Activated CD4-positive, alpha-beta T cell treated with anti-CD3 and anti-CD28 coated beads, Interleukin-2, amount 10 ng/mL, durations not matched to agents 7 days and 5 days (primary cell): ENCODE measurements around the gene ELMO2. TPM values are rescaled to one million over a fixed set of nuclear protein-coding genes. Genes with fewer than 3 reads are reported as not detected.
A peak's percentile ranks its signal among the peaks of the same experiment; 100 is the strongest.

ENCODE experiments used
- CTCF ChIA-PET: fragments of 350-600 bp; sonication (Branson Sonifier 250); formaldehyde crosslinking; loops from one replicate; lab custom pipeline; 2021; ENCODE audit warnings: antibody characterized with exemption; lab: Charles Lee
- POLR2A ChIA-PET: fragments of 350-600 bp; sonication (Branson Sonifier 250); formaldehyde crosslinking; loops from one replicate; lab custom pipeline; 2021; ENCODE audit warnings: antibody characterized with exemption; lab: Charles Lee
- DNase-seq: peaks from one replicate; pipeline ENCODE4 v3.0.0-alpha.2; 2020
- H3K27ac Mint-ChIP-seq: one replicate; pipeline ENCODE4 v1.8.0; 2021; ENCODE audit warnings: mild to moderate bottlenecking, moderate library complexity, mixed read lengths
- H3K27me3 Mint-ChIP-seq: one replicate; pipeline ENCODE4 v1.8.0; 2021; ENCODE audit warnings: mixed read lengths
- H3K36me3 Mint-ChIP-seq: one replicate; pipeline ENCODE4 v1.8.0; 2021; ENCODE audit warnings: low read depth, mixed read lengths
- H3K4me1 Mint-ChIP-seq: one replicate; pipeline ENCODE4 v1.8.0; 2021; ENCODE audit warnings: mixed read lengths
- H3K4me3 Mint-ChIP-seq: one replicate; pipeline ENCODE4 v1.8.0; 2021; ENCODE audit warnings: mild to moderate bottlenecking, moderate library complexity, mixed read lengths
- H3K9me3 Mint-ChIP-seq: one replicate; pipeline ENCODE4 v1.8.0; 2021; ENCODE audit warnings: mixed read lengths
- total RNA-seq, 2 experiments: library from RNA; stranded (reverse); gene quantifications; one replicate each; pipeline ENCODE4 v1.2.3, GENCODE V29; 2021

ELMO2 gene
- total RNA-seq, 2 experiments from 2014 or later, result 71.3 to 75.2 TPM

- Mint-ChIP-seq H3K27ac (no peak overlapping the region), H3K4me3 (no peak overlapping the region), H3K4me1 (peaks cover 2% of the 10 kb centered on the region), H3K27me3 (peaks cover 37% of the 10 kb centered on the region), H3K9me3 (no peaks in the 10 kb centered on the region), H3K36me3 (no peaks in the 10 kb centered on the region)
- CTCF ChIA-PET, result interaction anchor here (1.1 kb wide), 1 partner anchor 71 kb away, joined by 3 read pairs; no protein-coding TSS in a partner anchor
- no peak for DNase-seq
- POLR2A ChIA-PET, result no interaction called here
These were observed 14.5 kb upstream of the ELMO2 start for GRCh38 chr20:46420878-46421277.

- POLR2A ChIA-PET, result no interaction called here
- no peaks in the 10 kb centered on the region for H3K36me3 Mint-ChIP-seq
- H3K4me3 Mint-ChIP-seq, result no peak overlapping the region
- peaks cover 41% of the 10 kb centered on the region for H3K27me3 Mint-ChIP-seq
- H3K4me1 Mint-ChIP-seq, result peaks cover 2% of the 10 kb centered on the region
- no peak overlapping the region for H3K27ac Mint-ChIP-seq
- H3K9me3 Mint-ChIP-seq, result no peaks in the 10 kb centered on the region
- no peak for DNase-seq
- CTCF ChIA-PET, result no interaction called here
These were observed 13.5 kb upstream of the ELMO2 start for GRCh38 chr20:46419882-46420281.

- Mint-ChIP-seq H3K27me3 (peaks cover 44% of the 10 kb centered on the region), H3K9me3 (no peaks in the 10 kb centered on the region), H3K4me1 (no peaks in the 10 kb centered on the region), H3K27ac (no peak overlapping the region), H3K36me3 (no peaks in the 10 kb centered on the region), H3K4me3 (no peak overlapping the region)
- no peak for DNase-seq
- POLR2A ChIA-PET, result no interaction called here
- CTCF ChIA-PET, result no interaction called here
These were observed 10.4 kb upstream of the ELMO2 start for GRCh38 chr20:46416839-46417238.

- Mint-ChIP-seq H3K4me1 (no peaks in the 10 kb centered on the region), H3K4me3 (no peak overlapping the region), H3K27me3 (peaks cover 44% of the 10 kb centered on the region), H3K36me3 (no peaks in the 10 kb centered on the region), H3K9me3 (no peaks in the 10 kb centered on the region), H3K27ac (no peak overlapping the region)
- POLR2A ChIA-PET, result no interaction called here
- CTCF ChIA-PET, result no interaction called here
- no peak for DNase-seq
These were observed 10.0 kb upstream of the ELMO2 start for GRCh38 chr20:46416421-46416820.

- H3K4me1 Mint-ChIP-seq, result peaks cover 2% of the 10 kb centered on the region
- peaks cover 41% of the 10 kb centered on the region for H3K27me3 Mint-ChIP-seq
- CTCF ChIA-PET, result no interaction called here
- no peak overlapping the region for H3K4me3 Mint-ChIP-seq
- no peak overlapping the region for H3K27ac Mint-ChIP-seq
- H3K36me3 Mint-ChIP-seq, result no peaks in the 10 kb centered on the region
- no peak for DNase-seq
- no peaks in the 10 kb centered on the region for H3K9me3 Mint-ChIP-seq
- POLR2A ChIA-PET, result no interaction called here
These were observed 9.4 kb upstream of the ELMO2 start for GRCh38 chr20:46415773-46416172.

GRCh38 chr20:46414608-46415007, 8.2 kb upstream of the ELMO2 start:
- ChIA-PET POLR2A (no interaction called here), CTCF (interaction anchor here (0.8 kb wide), 1 partner anchor 12 kb away, joined by 3 read pairs; no protein-coding TSS in a partner anchor)
- H3K9me3 Mint-ChIP-seq, result no peaks in the 10 kb centered on the region
- peaks cover 36% of the 10 kb centered on the region for H3K27me3 Mint-ChIP-seq
- H3K36me3 Mint-ChIP-seq, result no peaks in the 10 kb centered on the region
- no peak overlapping the region for H3K4me3 Mint-ChIP-seq
- peaks cover 12% of the 10 kb centered on the region for H3K4me1 Mint-ChIP-seq
- no peak for DNase-seq
- no peak overlapping the region for H3K27ac Mint-ChIP-seq

GRCh38 chr20:46411637-46412036, 5.2 kb upstream of the ELMO2 start:
- H3K4me1 Mint-ChIP-seq, result peaks cover 34% of the 10 kb centered on the region
- no peaks in the 10 kb centered on the region for H3K36me3 Mint-ChIP-seq
- no peak overlapping the region for H3K4me3 Mint-ChIP-seq
- ChIA-PET CTCF (interaction anchor here (0.7 to 1.3 kb wide), 4 partner anchors 19 to 267 kb away, joined by 3 to 5 read pairs (median 4); no protein-coding TSS in a partner anchor), POLR2A (no interaction called here)
- H3K27me3 Mint-ChIP-seq, result peaks cover 22% of the 10 kb centered on the region
- DNase-seq, result no peak
- no peaks in the 10 kb centered on the region for H3K9me3 Mint-ChIP-seq
- H3K27ac Mint-ChIP-seq, result no peak overlapping the region

- peaks cover 6% of the 10 kb centered on the region for H3K27me3 Mint-ChIP-seq
- H3K4me1 Mint-ChIP-seq, result peaks cover 55% of the 10 kb centered on the region
- H3K9me3 Mint-ChIP-seq, result no peaks in the 10 kb centered on the region
- H3K36me3 Mint-ChIP-seq, result peaks cover 12% of the 10 kb centered on the region
- no peak for DNase-seq
- no peak overlapping the region for H3K27ac Mint-ChIP-seq
- POLR2A ChIA-PET, result no interaction called here
- no peak overlapping the region for H3K4me3 Mint-ChIP-seq
- CTCF ChIA-PET, result interaction anchor here (1.5 to 2.1 kb wide), 5 partner anchors 59 to 443 kb away, joined by 4 to 8 read pairs (median 5); no protein-coding TSS in a partner anchor
These were observed 1.9 kb upstream of the ELMO2 start for GRCh38 chr20:46408281-46408731.

GRCh38 chr20:46407671-46407996, 1.2 kb upstream of the ELMO2 start:
- H3K9me3 Mint-ChIP-seq, result no peaks in the 10 kb centered on the region
- CTCF ChIA-PET, result interaction anchor here (0.9 to 2.1 kb wide), 6 partner anchors 34 to 442 kb away, joined by 3 to 8 read pairs (median 5); no protein-coding TSS in a partner anchor
- POLR2A ChIA-PET, result no interaction called here
- H3K27ac Mint-ChIP-seq, result peak overlapping the region; percentile 6
- DNase-seq, result no peak
- H3K27me3 Mint-ChIP-seq, result peaks cover 1% of the 10 kb centered on the region
- H3K36me3 Mint-ChIP-seq, result peaks cover 16% of the 10 kb centered on the region
- peaks cover 62% of the 10 kb centered on the region for H3K4me1 Mint-ChIP-seq
- peak overlapping the region; percentile 98 for H3K4me3 Mint-ChIP-seq

GRCh38 chr20:46406986-46407670, 713 bp upstream of the ELMO2 start:
- peak; percentile 61 for DNase-seq

GRCh38 chr20:46402331-46402811, 4.0 kb downstream of the ELMO2 start:
- Mint-ChIP-seq H3K4me3 (peak overlapping the region; percentile 65), H3K27me3 (no peaks in the 10 kb centered on the region), H3K4me1 (peaks cover 78% of the 10 kb centered on the region), H3K36me3 (peaks cover 38% of the 10 kb centered on the region), H3K27ac (peak overlapping the region; percentile 93), H3K9me3 (no peaks in the 10 kb centered on the region)
- CTCF ChIA-PET, result interaction anchor here (0.6 to 1.8 kb wide), 4 partner anchors 13 to 53 kb away, joined by 3 read pairs; no protein-coding TSS in a partner anchor
- POLR2A ChIA-PET, result no interaction called here
- DNase-seq, result no peak

More at GRCh38 chr20:46406986-46407670, 713 bp upstream of the ELMO2 start:
- no peaks in the 10 kb centered on the region for H3K9me3 Mint-ChIP-seq
- CTCF ChIA-PET, result interaction anchor here (0.6 to 2.1 kb wide), 12 partner anchors 13 to 522 kb away, joined by 3 to 8 read pairs (median 4); no protein-coding TSS in a partner anchor
- peaks cover 20% of the 10 kb centered on the region for H3K36me3 Mint-ChIP-seq
- peak overlapping the region; percentile 98 for H3K4me3 Mint-ChIP-seq
- POLR2A ChIA-PET, result interaction anchor here (0.7 kb wide), 1 partner anchor 44 kb away, joined by 3 read pairs; no protein-coding TSS in a partner anchor
- peaks cover 67% of the 10 kb centered on the region for H3K4me1 Mint-ChIP-seq
- peak overlapping the region; percentile 95 for H3K27ac Mint-ChIP-seq
- no peaks in the 10 kb centered on the region for H3K27me3 Mint-ChIP-seq

- peak overlapping the region; percentile 65 for H3K4me3 Mint-ChIP-seq
- ChIA-PET POLR2A (interaction anchor here (0.6 kb wide), 2 partner anchors 37 to 545 kb away, joined by 3 read pairs; no protein-coding TSS in a partner anchor), CTCF (interaction anchor here (0.8 to 2.0 kb wide), 4 partner anchors 13 to 111 kb away, joined by 3 to 7 read pairs (median 3); no protein-coding TSS in a partner anchor)
- no peaks in the 10 kb centered on the region for H3K9me3 Mint-ChIP-seq
- peak overlapping the region; percentile 93 for H3K27ac Mint-ChIP-seq
- no peaks in the 10 kb centered on the region for H3K27me3 Mint-ChIP-seq
- H3K36me3 Mint-ChIP-seq, result peaks cover 44% of the 10 kb centered on the region
- H3K4me1 Mint-ChIP-seq, result peaks cover 72% of the 10 kb centered on the region
- DNase-seq, result peak; percentile 53
These were observed 4.9 kb downstream of the ELMO2 start for GRCh38 chr20:46401478-46401860.
